WERI-Rb-1 (cell line): ENCODE data around the gene C1QL2.

Experiments used
- DNase-seq: peaks from one replicate; pipeline ENCODE4 v3.0.0-alpha.2; 2020
- H3K27ac ChIP-seq: fragments of 250-450 bp; sonication (Bioruptor Pico); 2 replicates; pipeline ENCODE4 v1.5.1; 2020; ENCODE audit warnings: mild to moderate bottlenecking, moderate library complexity
- H3K27me3 ChIP-seq: fragments of 250-450 bp; sonication (Bioruptor Pico); 2 replicates; pipeline ENCODE4 v1.5.1; 2021; ENCODE audit warnings: mild to moderate bottlenecking, low read depth, moderate library complexity; ENCODE audit not compliant: insufficient read depth, severe bottlenecking
- H3K36me3 ChIP-seq: fragments of 250-450 bp; sonication (Bioruptor Pico); 2 replicates; pipeline ENCODE4 v1.5.1; 2020; ENCODE audit warnings: mild to moderate bottlenecking, moderate library complexity
- H3K4me3 ChIP-seq: 2 replicates; pipeline ENCODE4 v1.5.1; 2011; ENCODE audit warnings: low read depth, mild to moderate bottlenecking, control low read depth, low read length
- H3K9me3 ChIP-seq: fragments of 250-450 bp; sonication (Bioruptor Pico); 2 replicates; pipeline ENCODE4 v1.5.1; 2021; ENCODE audit warnings: mild to moderate bottlenecking, moderate library complexity; ENCODE audit not compliant: severe bottlenecking
- TF ChIP-seq, protein P1 (sequence below): IDR thresholded peaks from 2 replicates; pipeline ENCODE4 v1.5.1; 2011; ENCODE audit warnings: low read depth, mild to moderate bottlenecking, control low read depth, inconsistent platforms, low read length

The C1QL2 gene

DNA sequence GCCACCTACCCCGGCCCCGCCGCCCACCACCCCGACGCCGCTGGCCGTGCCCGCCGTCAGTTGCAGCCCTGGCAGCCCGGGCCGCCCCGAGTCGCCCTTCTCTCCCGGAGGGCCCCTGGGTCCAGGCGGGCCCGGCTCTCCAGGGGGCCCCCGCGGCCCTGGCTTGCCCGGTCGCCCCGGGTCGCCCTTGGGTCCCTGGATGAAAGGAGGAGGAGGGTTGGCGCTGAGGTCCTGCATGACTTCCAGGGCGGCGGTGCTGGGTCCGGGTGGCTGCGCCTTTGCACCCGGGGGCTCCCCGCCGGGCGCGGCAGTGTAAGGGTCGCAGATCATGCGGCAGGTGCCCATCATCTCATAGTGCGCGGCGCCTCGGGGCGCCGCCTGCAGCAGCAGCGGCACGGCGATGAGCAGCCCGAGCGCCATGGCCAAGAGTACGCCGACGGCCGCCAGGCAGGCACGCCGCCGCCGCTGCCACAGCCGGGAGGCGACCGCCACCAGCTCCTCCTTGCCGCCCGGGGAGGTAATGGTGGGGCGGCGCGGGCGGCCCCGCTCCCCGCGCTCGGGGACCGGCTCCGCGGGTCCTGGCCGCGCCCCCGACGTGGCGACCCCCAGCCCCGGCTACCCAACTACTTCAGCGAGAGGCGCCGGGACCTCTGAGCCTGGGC is 570 bp downstream of the C1QL2 start:
- no peak overlapping the region for H3K27ac ChIP-seq
- TF ChIP-seq, protein P1, sequence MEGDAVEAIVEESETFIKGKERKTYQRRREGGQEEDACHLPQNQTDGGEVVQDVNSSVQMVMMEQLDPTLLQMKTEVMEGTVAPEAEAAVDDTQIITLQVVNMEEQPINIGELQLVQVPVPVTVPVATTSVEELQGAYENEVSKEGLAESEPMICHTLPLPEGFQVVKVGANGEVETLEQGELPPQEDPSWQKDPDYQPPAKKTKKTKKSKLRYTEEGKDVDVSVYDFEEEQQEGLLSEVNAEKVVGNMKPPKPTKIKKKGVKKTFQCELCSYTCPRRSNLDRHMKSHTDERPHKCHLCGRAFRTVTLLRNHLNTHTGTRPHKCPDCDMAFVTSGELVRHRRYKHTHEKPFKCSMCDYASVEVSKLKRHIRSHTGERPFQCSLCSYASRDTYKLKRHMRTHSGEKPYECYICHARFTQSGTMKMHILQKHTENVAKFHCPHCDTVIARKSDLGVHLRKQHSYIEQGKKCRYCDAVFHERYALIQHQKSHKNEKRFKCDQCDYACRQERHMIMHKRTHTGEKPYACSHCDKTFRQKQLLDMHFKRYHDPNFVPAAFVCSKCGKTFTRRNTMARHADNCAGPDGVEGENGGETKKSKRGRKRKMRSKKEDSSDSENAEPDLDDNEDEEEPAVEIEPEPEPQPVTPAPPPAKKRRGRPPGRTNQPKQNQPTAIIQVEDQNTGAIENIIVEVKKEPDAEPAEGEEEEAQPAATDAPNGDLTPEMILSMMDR, result no peak
- H3K9me3 ChIP-seq, result no peaks in the 10 kb centered on the region
- DNase-seq, result no peak
- H3K4me3 ChIP-seq, result peak overlapping the region; percentile 41
- H3K27me3 ChIP-seq, result no peaks in the 10 kb centered on the region
- H3K36me3 ChIP-seq, result no peaks in the 10 kb centered on the region

GRCh38 chr2:119156891-119157773 is 1.4 kb downstream of the C1QL2 start:
- no peaks in the 10 kb centered on the region for H3K36me3 ChIP-seq
- DNase-seq, result no peak
- H3K4me3 ChIP-seq, result no peak overlapping the region
- H3K9me3 ChIP-seq, result no peaks in the 10 kb centered on the region
- no peaks in the 10 kb centered on the region for H3K27me3 ChIP-seq
- no peak overlapping the region for H3K27ac ChIP-seq
- TF ChIP-seq, protein P1, result no peak

- H3K27me3 ChIP-seq, result no peaks in the 10 kb centered on the region
- H3K27ac ChIP-seq, result no peak overlapping the region
- H3K4me3 ChIP-seq, result no peak overlapping the region
- DNase-seq, result no peak
- no peaks in the 10 kb centered on the region for H3K9me3 ChIP-seq
- no peaks in the 10 kb centered on the region for H3K36me3 ChIP-seq
- TF ChIP-seq, protein P1, result no peak
Measured at GRCh38 chr2:119156105-119156890, 2.3 kb downstream of the C1QL2 start.

GRCh38 chr2:119155633-119156032 is 2.9 kb downstream of the C1QL2 start:
- no peak for DNase-seq
- H3K9me3 ChIP-seq, result no peaks in the 10 kb centered on the region
- H3K27ac ChIP-seq, result no peak overlapping the region
- no peaks in the 10 kb centered on the region for H3K36me3 ChIP-seq
- H3K27me3 ChIP-seq, result no peaks in the 10 kb centered on the region
- TF ChIP-seq, protein P1, result no peak
- no peak overlapping the region for H3K4me3 ChIP-seq

DNA sequence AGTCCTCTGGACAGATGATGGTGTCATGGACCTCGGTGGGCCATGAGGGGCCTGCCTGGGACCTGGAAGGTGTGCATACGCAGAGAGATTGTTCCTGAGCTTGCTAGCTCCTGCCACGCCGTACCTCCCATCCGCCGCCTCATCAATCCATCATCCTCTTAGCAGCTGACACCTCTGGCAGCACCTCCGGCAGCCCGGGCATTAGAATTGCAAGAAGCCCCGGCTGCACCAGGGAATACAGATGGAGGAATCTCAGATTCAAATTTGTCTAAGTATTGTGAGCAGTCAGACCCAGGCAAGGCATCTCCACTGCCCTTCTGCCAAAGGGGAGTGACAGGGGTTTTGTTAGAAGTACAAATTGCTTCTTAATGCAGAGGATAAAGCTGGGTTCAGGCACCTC is 4.5 kb downstream of the C1QL2 start:
- Histone ChIP-seq H3K27ac (no peak overlapping the region), H3K4me3 (no peak overlapping the region), H3K9me3 (no peaks in the 10 kb centered on the region), H3K27me3 (no peaks in the 10 kb centered on the region), H3K36me3 (no peaks in the 10 kb centered on the region)
- peak; percentile 84 for DNase-seq
- TF ChIP-seq, protein P1, result no peak
